GM19468 (cell line): Measurements from ENCODE around the gene ALDH1A3.

Experiments used
- ATAC-seq: cut with Tn5 transposase; IDR thresholded peaks from one replicate; pipeline ENCODE4 v1.9.1; 2021; ENCODE audit warnings: mild to moderate bottlenecking, moderate library complexity, moderate number of reproducible peaks; ENCODE audit not compliant: unreplicated experiment; ENCODE audit errors: extremely low read depth

Gene ALDH1A3

GRCh38 chr15:100920516-100921135 is 41.0 kb downstream of the ALDH1A3 start:
- no peak for ATAC-seq

DNA sequence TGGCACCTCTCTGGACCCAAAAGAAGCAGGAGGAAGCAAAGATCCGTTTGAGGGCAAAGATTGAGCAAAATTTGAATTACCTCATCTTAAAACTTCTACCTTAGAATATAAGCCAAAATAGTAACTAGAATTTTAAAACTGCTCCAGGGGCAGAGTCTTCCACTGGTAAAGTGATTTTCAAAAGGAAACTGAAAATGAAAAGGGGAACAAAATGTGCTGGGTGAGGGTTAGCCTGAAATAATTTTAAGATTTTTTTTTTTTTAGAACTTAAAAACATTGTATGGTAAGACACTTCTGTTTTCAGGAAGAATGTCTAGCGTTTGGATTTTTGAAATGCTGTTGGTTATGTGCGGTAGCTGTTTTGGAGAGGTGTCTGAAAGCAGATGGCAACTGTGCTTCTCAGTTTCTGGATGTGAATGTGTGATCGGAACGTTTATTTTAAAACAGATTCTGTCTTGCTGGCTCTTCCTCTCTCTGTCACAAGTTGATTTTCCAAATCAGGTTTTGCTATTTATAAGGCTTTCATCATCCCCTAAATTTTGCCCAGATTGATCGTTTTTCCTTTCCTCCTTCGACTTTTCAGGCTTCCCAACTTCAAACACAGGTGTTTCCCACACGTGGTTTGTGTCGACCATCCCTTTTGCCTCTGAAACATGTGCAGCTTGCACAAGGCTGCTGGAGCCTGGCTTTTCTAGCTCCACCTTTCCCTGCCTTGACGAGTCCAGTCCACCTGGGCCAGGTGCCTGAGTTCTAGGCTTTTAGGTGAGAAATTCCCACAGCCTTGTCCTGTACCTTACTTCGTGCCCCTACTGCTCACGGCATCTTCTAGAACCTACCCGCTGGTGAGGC is 42.8 kb downstream of the ALDH1A3 start:
- ATAC-seq, result no peak

- ATAC-seq, result no peak
These were observed 43.4 kb downstream of the ALDH1A3 start for GRCh38 chr15:100923076-100923475.

- no peak for ATAC-seq
These were observed 44.3 kb downstream of the ALDH1A3 start for GRCh38 chr15:100923902-100924301.

- ATAC-seq, result no peak
These were observed 44.8 kb downstream of the ALDH1A3 start for GRCh38 chr15:100924436-100924835.

- no peak for ATAC-seq
These were observed 45.8 kb downstream of the ALDH1A3 start for GRCh38 chr15:100925480-100925879.

DNA sequence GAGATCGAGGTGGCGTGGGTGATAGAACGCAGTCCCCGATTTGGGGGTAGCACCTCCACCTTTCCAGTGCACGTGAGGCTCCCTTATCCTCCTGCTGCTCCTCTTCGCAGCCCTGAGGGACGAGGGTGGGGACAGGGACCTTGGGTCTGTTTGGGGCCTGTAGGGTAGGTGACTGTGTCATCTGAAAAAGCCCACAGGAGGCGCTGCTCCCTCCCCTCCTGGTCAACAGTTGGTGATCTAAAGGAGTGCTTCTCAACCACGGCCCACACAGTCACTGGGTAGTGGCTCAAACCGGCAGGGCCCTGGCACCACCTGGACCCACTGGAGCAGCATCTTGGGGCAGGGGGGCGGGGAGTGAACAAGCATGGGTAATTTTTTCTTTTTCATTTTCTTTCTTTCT is 46.6 kb downstream of the ALDH1A3 start:
- no peak for ATAC-seq

- ATAC-seq, result peak; percentile 24
These were observed 47.5 kb downstream of the ALDH1A3 start for GRCh38 chr15:100926971-100927756.

DNA sequence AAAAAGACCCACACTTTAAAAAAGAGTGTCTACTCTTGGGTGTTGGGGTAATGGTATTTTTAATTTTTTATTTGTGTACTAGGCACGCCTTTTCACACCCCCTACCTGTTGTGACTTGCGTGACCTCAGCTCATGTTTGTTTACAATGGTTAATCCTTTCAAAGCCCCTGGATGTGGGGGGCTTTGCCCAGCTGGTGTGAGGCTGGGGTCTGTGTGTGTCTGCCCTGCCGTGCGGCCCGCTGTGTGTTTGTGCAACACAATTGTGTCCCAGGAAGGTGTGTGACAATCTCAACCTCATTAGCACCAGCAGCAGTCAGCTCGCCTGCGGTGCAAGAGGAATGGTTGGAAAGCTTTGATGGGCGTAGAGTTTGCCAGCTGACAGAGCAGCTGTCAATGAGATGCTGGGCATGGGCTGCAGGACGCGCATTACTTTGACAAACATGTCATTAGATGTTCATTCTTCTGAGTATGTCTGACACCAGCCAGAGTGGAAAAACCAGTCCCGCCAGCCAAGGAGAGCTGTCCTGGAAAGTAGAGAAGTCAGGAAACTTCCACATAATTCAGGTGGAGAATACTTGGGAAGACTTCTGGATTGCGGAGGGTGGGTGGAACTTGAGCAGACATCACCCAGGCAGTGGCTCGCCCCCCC is 49.1 kb downstream of the ALDH1A3 start:
- ATAC-seq, result no peak

DNA sequence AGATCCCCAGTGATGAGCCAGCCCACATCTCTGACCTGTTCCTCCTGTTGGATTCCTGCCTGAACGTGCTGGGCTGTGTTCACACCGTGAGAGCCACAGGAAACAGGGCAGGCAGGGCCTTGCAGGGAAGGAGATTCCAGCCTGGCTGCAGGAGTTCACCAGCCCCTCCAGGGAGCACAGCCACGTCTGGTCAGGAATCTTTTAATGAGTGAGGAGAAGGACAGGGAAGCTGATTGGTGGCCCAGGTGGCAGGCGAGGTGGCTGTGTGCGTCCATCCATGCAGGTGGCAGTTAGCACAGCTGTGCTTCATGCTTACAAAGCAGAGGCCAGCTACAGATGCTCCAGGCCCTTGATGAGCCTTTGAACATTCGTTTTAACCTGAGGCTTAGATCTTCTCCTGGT is 50.0 kb downstream of the ALDH1A3 start:
- ATAC-seq, result no peak

- ATAC-seq, result no peak
These were observed 50.7 kb downstream of the ALDH1A3 start for GRCh38 chr15:100930306-100930848.

DNA sequence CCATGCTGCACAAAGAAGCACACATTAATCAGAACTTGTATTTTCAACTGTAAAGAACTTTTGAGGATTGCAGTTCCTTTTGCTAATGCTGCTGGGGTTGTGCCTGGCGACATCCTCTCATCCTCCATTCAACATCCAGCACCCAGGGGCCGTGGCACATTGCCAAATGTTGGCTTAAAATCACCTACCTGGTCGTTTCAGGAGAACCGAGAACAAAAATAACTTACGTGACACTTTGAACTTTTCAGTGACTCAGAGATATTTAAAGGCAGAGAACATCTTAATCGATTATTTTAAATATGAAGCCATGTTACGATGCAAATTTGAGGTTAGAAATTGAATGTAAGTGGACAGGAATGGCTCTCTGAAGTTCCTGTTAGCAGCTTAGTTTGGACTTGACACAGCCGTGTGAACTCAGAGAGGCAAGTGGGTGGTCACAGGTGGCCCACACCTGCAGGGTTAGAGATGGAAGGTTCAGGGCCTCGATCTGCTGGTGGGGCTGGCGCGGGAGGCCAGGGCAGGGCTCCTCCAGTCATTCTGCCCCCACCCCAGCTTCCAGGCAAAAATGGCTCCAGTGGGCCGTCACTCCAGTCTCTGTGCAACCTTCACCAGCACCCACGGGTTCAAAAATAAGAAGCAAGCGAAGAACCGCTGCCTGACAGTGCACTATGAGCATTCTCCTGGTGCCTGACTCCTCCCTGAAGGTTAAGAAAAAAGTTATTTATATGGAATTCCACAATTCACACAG is 51.7 kb downstream of the ALDH1A3 start:
- no peak for ATAC-seq

GRCh38 chr15:100932676-100933348 is 53.2 kb downstream of the ALDH1A3 start:
- no peak for ATAC-seq

GRCh38 chr15:100934166-100934565 is 54.5 kb downstream of the ALDH1A3 start:
- no peak for ATAC-seq

DNA sequence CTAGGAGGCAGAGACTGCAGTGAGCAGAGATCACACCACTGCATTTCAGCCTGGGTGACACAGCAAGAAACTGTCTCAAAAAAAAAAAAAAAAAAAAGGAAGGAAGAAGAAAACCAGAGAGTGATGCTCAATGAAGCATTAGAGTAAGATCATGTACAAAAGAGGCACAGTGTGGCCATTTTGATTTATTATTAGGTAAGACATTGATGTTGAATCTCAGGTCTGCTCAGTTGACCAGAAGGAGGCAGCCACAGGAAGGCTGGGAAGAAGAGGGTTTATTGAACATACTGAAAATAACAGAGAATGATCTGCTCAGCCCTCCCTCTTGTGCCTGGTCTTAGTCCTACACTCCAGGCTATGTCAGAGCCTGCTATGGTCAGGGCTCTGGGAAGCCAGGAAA is 55.1 kb downstream of the ALDH1A3 start:
- no peak for ATAC-seq

DNA sequence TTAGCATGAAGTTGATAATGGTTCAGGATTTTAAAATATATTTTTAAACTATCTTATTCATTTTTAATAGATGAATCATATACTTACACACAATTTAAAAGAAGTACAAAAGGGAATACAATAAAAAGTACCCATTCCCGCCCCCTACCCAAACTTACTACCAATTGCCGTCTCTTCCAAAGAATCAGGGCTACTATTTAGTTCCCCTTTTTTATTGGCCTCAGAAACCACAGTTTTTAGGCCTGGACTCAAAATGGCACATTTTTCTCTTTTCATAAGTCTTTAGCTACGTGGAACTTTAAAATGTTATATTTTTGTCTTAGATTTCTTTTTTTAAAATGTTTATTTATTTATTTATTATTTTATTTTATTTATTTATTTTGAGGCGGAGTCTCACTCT is 57.5 kb downstream of the ALDH1A3 start:
- ATAC-seq, result no peak

GRCh38 chr15:100939791-100940190 is 60.2 kb downstream of the ALDH1A3 start:
- no peak for ATAC-seq

DNA sequence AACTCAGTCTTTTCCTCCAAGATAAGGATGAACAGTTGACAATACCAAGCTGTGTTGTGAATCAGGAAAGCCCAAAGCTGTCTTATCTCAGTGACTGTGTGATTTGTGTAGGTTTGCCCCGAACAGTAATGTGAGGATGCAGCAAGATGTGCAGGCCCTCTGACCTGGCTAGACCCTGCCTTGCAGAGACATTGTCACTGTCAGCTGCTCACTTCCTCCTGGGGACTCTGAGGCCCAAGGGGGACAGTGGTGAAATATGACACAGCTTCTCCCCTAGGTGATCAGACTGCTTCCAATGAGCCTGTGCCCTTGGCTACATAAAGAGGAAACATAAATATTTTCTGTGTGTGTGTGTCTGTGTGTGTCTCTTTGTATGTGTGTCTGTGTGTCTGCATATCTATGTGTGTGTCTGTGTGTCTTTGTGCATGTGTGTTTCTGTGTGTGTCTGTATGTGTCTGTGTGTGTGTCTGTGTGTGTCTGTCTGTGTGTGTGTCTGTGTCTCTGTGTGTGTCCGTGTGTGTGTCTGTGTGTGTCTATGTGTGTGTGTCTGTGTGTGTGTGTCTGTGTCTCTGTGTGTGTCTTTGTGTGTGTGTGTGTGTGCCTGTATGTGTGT is 61.2 kb downstream of the ALDH1A3 start:
- ATAC-seq, result peak; percentile 71

GRCh38 chr15:100941536-100941935 is 61.9 kb downstream of the ALDH1A3 start:
- no peak for ATAC-seq
